Choroid plexus epithelial cell (primary cell): ENCODE results near the gene PTH2.

ENCODE experiments used
- DNase-seq: peaks from one replicate; pipeline ENCODE4 v3.0.0-alpha.2; 2010; ENCODE audit warnings: low read depth
- H3K4me3 ChIP-seq: 2 replicates; pipeline ENCODE4 v1.5.1; 2011; ENCODE audit warnings: low read depth, mild to moderate bottlenecking, control low read depth, low read length, moderate library complexity
- CTCF ChIP-seq: conservative IDR thresholded peaks from 2 replicates; pipeline ENCODE4 v1.5.1; 2011; ENCODE audit warnings: low read depth, mild to moderate bottlenecking, control low read depth, inconsistent platforms, low read length, moderate library complexity

The PTH2 gene

GRCh38 chr19:49411681-49412326 is 11.4 kb downstream of the PTH2 start:
- DNase-seq: no peak
- H3K4me3 ChIP-seq: no peak overlapping the region
- TF ChIP-seq CTCF: no peak

GRCh38 chr19:49409441-49410029 is 13.7 kb downstream of the PTH2 start:
- H3K4me3 ChIP-seq: no peak overlapping the region
- DNase-seq: no peak
- TF ChIP-seq CTCF: no peak

- no peak for TF ChIP-seq CTCF
- H3K4me3 ChIP-seq: no peak overlapping the region
- no peak for DNase-seq
These were observed 14.3 kb downstream of the PTH2 start for GRCh38 chr19:49408816-49409440.

GRCh38 chr19:49407482-49408015 is 15.7 kb downstream of the PTH2 start:
- no peak for TF ChIP-seq CTCF
- H3K4me3 ChIP-seq: no peak overlapping the region
- no peak for DNase-seq

GRCh38 chr19:49407079-49407478 is 16.2 kb downstream of the PTH2 start:
- TF ChIP-seq CTCF: no peak
- H3K4me3 ChIP-seq: no peak overlapping the region
- no peak for DNase-seq

- TF ChIP-seq CTCF: no peak
- peak; percentile 86 for DNase-seq
- no peak overlapping the region for H3K4me3 ChIP-seq
These were observed 19.6 kb downstream of the PTH2 start for GRCh38 chr19:49403404-49404187.
